Bronchial epithelial cell (primary cell): ENCODE measurements around the gene TLCD5. TPM values are rescaled to one million over a fixed set of nuclear protein-coding genes. Genes with fewer than 3 reads are reported as not detected.

Source experiments
- DNase-seq: peaks from one replicate; pipeline ENCODE4 v3.0.0-alpha.2; 2010; ENCODE audit warnings: low read depth
- FAIRE-seq: peaks from 2 replicates; lab custom pipeline; 2011; peaks lifted over from hg19 to GRCh38; lab: Jason Lieb, UNC
- H3K27me3 ChIP-seq: 2 replicates; pipeline ENCODE4 v1.5.1; 2011; ENCODE audit warnings: low read length; ENCODE audit not compliant: control insufficient read depth, insufficient read depth
- H3K36me3 ChIP-seq: 2 replicates; pipeline ENCODE4 v1.5.1; 2011; ENCODE audit warnings: low read length; ENCODE audit not compliant: control insufficient read depth, insufficient read depth
- H3K4me3 ChIP-seq: 2 replicates; pipeline ENCODE4 v1.5.1; 2011; ENCODE audit warnings: mild to moderate bottlenecking, low read depth, low read length, control low read depth
- total RNA-seq: library from RNA; depleted of rRNA; stranded (reverse); fragments of >200 nt; gene quantifications from 2 replicates; pipeline ENCODE4 v1.2.1, GENCODE V29; 2014
- TF ChIP-seq, protein P1 (sequence below): IDR thresholded peaks from 2 replicates; pipeline ENCODE4 v1.5.1; 2011; ENCODE audit warnings: mild to moderate bottlenecking, moderate library complexity, low read length, control low read depth, inconsistent platforms; ENCODE audit not compliant: insufficient read depth, severe bottlenecking

Gene TLCD5
- total RNA-seq, 1 donor from 2014 or later: 1.8 TPM

DNA sequence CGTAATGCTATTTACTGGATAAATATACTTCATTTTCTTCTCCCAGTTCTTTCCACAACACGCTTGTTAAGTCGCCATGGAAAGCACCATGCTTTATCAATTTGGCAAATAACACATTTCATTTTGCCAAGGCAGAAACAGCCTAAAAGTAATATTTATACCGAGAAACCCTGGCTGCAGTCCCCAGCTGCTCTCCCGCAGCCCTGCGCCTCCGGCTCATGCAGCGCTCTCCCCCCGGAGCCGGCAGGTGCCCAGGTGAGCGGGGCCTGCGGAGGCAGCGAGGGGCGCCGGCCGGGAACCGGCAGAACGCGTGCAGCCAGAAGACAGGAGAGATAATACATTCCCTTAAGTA lies 10.4 kb downstream of the TLCD5 start:
- no peak for DNase-seq
- peak overlapping the region; percentile 85 for H3K4me3 ChIP-seq
- no peaks in the 10 kb centered on the region for H3K36me3 ChIP-seq
- no peaks in the 10 kb centered on the region for H3K27me3 ChIP-seq
- FAIRE-seq: no peak
- TF ChIP-seq, protein P1, sequence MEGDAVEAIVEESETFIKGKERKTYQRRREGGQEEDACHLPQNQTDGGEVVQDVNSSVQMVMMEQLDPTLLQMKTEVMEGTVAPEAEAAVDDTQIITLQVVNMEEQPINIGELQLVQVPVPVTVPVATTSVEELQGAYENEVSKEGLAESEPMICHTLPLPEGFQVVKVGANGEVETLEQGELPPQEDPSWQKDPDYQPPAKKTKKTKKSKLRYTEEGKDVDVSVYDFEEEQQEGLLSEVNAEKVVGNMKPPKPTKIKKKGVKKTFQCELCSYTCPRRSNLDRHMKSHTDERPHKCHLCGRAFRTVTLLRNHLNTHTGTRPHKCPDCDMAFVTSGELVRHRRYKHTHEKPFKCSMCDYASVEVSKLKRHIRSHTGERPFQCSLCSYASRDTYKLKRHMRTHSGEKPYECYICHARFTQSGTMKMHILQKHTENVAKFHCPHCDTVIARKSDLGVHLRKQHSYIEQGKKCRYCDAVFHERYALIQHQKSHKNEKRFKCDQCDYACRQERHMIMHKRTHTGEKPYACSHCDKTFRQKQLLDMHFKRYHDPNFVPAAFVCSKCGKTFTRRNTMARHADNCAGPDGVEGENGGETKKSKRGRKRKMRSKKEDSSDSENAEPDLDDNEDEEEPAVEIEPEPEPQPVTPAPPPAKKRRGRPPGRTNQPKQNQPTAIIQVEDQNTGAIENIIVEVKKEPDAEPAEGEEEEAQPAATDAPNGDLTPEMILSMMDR: no peak

DNA sequence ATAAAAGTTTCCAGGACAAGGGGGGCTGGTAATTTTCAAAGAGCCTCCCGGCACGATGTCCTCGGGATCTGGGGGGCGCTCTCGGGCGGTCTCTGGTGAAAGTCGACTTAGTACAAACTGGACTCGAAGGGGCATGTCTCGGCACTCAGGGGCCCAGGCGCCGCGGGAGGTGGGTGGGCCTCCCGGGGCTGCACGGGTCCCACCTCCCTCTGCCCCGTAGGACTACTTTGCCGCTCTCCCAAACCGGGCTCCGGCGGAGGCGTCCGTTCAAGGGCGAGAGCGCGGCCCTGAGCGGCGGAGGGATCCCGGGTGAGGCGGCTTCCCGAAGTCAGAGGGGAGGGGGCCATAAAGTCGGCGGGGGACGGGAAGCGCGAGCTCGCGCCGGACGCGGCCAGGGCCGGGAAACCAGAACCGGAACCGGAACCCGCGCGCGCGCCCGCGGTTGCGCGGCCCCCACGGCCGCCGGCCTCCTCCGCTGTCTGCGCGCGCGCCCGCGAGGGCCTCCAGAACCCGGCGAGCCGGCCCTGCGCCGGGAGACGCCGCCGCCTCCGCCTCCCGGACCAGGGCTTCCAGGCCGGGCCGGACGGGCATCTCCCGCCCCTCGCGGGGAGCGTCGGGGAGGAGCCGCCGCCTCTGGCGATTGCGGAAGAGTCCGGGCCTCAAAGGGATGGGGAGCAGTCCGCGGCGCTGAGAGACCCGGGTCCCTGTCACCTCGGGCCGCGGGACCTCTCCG lies 11.0 kb downstream of the TLCD5 start, which contains the start of gene ARHGEF12:
TSS of gene ARHGEF12 (plus strand) at position 506 of the 733 bp plus-strand sequence. CDS start 831 bp downstream, outside the sequence.
- H3K27me3 ChIP-seq: no peaks in the 10 kb centered on the region
- no peak for FAIRE-seq
- H3K36me3 ChIP-seq: no peaks in the 10 kb centered on the region
- peak within 1 kb of the TSS; percentile 85 for H3K4me3 ChIP-seq
- TF ChIP-seq, protein P1: peak; percentile 51
- peak; percentile 81 for DNase-seq

DNA sequence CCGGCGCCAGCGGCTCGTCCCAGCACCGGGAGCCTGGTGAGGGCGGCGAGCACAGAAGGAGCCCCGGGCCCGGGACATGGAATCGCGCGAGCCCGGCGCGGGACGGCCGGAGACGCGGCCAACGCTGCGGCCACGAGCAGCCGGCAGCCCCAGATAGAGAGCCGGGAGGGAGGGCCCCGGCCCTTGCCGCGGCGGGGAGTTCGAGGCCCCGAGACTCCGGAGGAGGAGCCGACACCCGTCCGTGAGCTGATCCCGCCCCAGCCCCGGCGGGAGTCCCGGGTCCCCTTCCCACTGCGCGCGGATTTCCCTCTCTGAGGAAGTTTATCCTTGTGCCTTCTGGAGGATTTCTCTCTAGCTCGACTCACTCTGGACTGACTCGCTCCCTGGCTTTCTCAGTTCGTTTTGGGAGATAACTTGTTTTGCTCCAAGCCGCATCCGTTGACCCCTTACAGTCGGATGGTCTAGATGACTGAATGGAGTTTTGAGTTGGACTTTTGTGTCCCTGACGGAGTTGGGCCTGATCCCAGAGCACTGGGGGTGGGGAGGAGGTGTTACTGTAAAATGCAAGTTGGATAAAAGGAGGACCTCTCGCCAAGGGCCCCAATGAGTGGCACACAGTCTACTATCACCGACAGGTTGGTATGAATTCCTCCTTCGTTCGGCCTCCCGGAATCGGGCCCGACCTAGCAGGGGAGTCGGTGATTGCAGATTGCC lies 11.7 kb downstream of the TLCD5 start:
- no peak for FAIRE-seq
- no peak for DNase-seq
- no peaks in the 10 kb centered on the region for H3K27me3 ChIP-seq
- peak overlapping the region; percentile 85 for H3K4me3 ChIP-seq
- no peaks in the 10 kb centered on the region for H3K36me3 ChIP-seq
- TF ChIP-seq, protein P1: no peak

DNA sequence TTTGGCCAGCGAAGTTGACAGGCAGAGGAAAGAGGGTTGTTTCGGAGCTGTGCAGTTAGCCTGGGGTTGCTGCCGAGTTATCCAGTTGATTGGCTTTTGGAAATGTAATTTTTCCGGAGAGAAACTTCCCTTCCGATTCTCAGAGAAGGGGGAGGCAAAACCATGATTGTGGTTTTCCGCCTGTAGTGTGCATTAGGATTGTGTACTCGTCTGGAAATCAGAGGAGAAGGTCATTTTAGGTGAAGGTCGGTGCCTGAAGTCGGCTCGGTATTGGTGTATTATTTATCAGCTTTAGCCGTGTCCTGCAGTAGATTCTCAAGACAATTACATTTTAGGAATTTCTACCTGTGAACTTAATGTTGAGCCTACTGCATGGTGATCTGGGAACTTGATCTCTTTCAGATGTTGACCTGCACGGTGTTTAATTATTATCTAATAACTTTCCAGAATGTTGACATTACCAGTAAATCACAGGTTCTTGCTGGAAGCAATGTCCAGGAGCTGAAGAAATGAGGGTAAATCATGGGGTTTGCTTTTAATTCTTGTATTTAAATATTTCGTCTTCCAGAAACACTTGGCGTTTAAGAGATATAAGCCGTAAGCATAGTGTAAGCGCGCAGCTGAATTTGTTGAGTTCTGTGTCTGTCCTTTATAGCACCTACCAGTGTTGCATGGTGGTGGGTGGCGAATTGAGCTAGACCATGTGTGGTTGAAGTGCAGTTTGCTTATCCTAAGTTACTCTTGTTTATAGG lies 12.4 kb downstream of the TLCD5 start:
- FAIRE-seq (no peak), DNase-seq (no peak)
- peak overlapping the region; percentile 85 for H3K4me3 ChIP-seq
- TF ChIP-seq, protein P1: no peak
- no peaks in the 10 kb centered on the region for H3K27me3 ChIP-seq
- no peaks in the 10 kb centered on the region for H3K36me3 ChIP-seq

DNA sequence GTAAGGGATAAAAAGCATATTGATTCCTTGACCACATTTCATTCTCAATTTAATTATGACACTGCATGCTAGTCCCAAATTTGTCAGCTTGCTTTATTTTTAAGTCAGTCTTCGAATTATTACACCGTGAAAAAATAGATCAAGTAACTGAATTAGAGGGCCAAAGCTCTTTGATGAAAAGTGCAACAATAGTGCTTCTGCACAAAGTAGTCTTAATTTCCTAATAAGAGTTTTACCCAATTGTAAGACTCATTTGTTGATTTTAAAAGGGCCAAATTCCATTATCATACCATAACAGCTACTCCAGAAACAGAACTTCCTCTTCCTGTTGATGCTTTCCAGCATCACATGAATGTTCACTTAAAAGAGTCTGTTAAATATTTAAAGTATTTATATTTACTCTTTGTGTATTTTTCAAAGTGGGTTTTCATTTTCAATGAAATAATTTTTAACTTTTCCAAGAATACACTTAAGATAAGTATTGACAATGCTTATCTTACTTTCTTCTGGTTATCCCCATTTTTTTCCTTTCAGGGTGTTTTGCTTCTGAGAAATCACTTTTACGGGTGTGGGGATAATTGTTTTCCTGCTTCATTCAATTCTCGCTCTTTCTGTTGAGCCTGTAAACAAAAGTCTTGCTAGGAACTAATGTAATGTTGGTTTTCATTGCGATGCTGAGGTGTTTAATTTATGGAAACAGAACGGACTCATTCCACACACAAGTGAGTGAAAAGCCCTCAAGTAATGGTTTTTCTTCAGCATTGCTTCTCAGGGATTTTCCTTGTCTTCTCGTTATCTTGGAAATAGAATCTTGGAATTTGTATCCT lies 13.2 kb downstream of the TLCD5 start:
- H3K4me3 ChIP-seq: peak overlapping the region; percentile 85
- no peaks in the 10 kb centered on the region for H3K36me3 ChIP-seq
- FAIRE-seq (no peak), DNase-seq (peak; percentile 54)
- no peaks in the 10 kb centered on the region for H3K27me3 ChIP-seq
- TF ChIP-seq, protein P1: no peak
